HepG2 (cell line): ENCODE measurements around the gene ZCCHC3. TPM values are rescaled to one million over a fixed set of nuclear protein-coding genes. Genes with fewer than 3 reads are reported as not detected.

Experiments
- CEBPZ ChIP-seq: IDR thresholded peaks from 2 replicates; pipeline ENCODE4 v1.6.1; 2012; ENCODE audit warnings: low read length, improper control_type of control experiment
- ERF ChIP-seq: IDR thresholded peaks from 2 replicates; pipeline ENCODE4 v1.6.1; 2018; ENCODE audit warnings: missing biosample characterization, missing genetic modification reagents
- FOXJ3 ChIP-seq: sonication (generic); formaldehyde crosslinking; IDR thresholded peaks from 2 replicates; pipeline ENCODE4 v1.4.0; 2020; ENCODE audit warnings: missing genetic modification reagents, mild to moderate bottlenecking, borderline replicate concordance
- FOXK1 ChIP-seq: sonication (generic); formaldehyde crosslinking; IDR thresholded peaks from 2 replicates; pipeline ENCODE4 v1.4.0; 2020; ENCODE audit warnings: low read depth, missing genetic modification reagents, borderline replicate concordance
- IRF1 ChIP-seq: sonication (generic); formaldehyde crosslinking; IDR thresholded peaks from 2 replicates; pipeline ENCODE4 v1.4.0; 2020; ENCODE audit warnings: low read depth, mild to moderate bottlenecking, missing genetic modification reagents
- JDP2 ChIP-seq: sonication (generic); formaldehyde crosslinking; IDR thresholded peaks from 2 replicates; pipeline ENCODE4 v1.8.1; 2022; ENCODE audit warnings: missing genetic modification reagents, borderline replicate concordance
- PHF8 ChIP-seq: sonication (generic); formaldehyde crosslinking; IDR thresholded peaks from 2 replicates; pipeline ENCODE4 v1.5.0; 2020; ENCODE audit warnings: missing genetic modification reagents
- POGK ChIP-seq: sonication (generic); formaldehyde crosslinking; conservative IDR thresholded peaks from 2 replicates; pipeline ENCODE4 v1.8.0; 2022; ENCODE audit warnings: mild to moderate bottlenecking, moderate library complexity, missing genetic modification reagents
- RBM22 ChIP-seq: fragments of 200-400 bp; formaldehyde crosslinking; optimal IDR thresholded peaks from 2 replicates; pipeline ENCODE3; 2017; ENCODE audit warnings: mild to moderate bottlenecking, low read length, moderate library complexity
- RCOR2 ChIP-seq: IDR thresholded peaks from 2 replicates; pipeline ENCODE4 v1.6.1; 2016; ENCODE audit warnings: missing biosample characterization, missing genetic modification reagents
- SOX5 ChIP-seq: IDR thresholded peaks from 2 replicates; pipeline ENCODE4 v1.6.1; 2016; ENCODE audit warnings: borderline replicate concordance
- SRSF4 ChIP-seq: fragments of 200-400 bp; formaldehyde crosslinking; IDR thresholded peaks from one replicate; pipeline ENCODE4 v1.6.1; 2018; ENCODE audit warnings: mild to moderate bottlenecking, low read depth, low read length, moderate library complexity; ENCODE audit not compliant: poor library complexity, severe bottlenecking
- U2AF2 ChIP-seq: fragments of 200-400 bp; formaldehyde crosslinking; IDR thresholded peaks from 2 replicates; pipeline ENCODE4 v1.6.1; 2017; ENCODE audit warnings: low read depth, mild to moderate bottlenecking, low read length
- ZFX ChIP-seq: sonication (generic); formaldehyde crosslinking; IDR thresholded peaks from 2 replicates; pipeline ENCODE4 v1.4.0; 2020; ENCODE audit warnings: mild to moderate bottlenecking, low read depth, missing genetic modification reagents, moderate library complexity
- ZNF225 ChIP-seq: sonication (generic); formaldehyde crosslinking; IDR thresholded peaks from 2 replicates; pipeline ENCODE4 v1.4.0; 2020; ENCODE audit warnings: mild to moderate bottlenecking, missing genetic modification reagents
- ZNF337 ChIP-seq: sonication (generic); formaldehyde crosslinking; IDR thresholded peaks from 2 replicates; pipeline ENCODE4 v1.5.1; 2020; ENCODE audit warnings: missing genetic modification reagents, low read depth, mild to moderate bottlenecking, borderline replicate concordance
- ZNF431 ChIP-seq: sonication (generic); formaldehyde crosslinking; IDR thresholded peaks from 2 replicates; pipeline ENCODE4 v1.9.0; 2022; ENCODE audit warnings: missing genetic modification reagents, low read depth, mild to moderate bottlenecking, borderline replicate concordance
- ZNF597 ChIP-seq: sonication (generic); formaldehyde crosslinking; IDR thresholded peaks from 2 replicates; pipeline ENCODE4 v1.5.0; 2020; ENCODE audit warnings: missing genetic modification reagents
- ZNF713 ChIP-seq: sonication (generic); formaldehyde crosslinking; IDR thresholded peaks from 2 replicates; pipeline ENCODE4 v1.4.0; 2020; ENCODE audit warnings: mild to moderate bottlenecking, missing genetic modification reagents
- ZNF724P ChIP-seq: sonication (generic); formaldehyde crosslinking; IDR thresholded peaks from 2 replicates; pipeline ENCODE4 v1.8.0; 2022; ENCODE audit warnings: missing genetic modification reagents, borderline replicate concordance
- ZNF776 ChIP-seq: sonication (generic); formaldehyde crosslinking; IDR thresholded peaks from 2 replicates; pipeline ENCODE4 v1.4.0; 2020; ENCODE audit warnings: mild to moderate bottlenecking, missing genetic modification reagents
- ZNF780A ChIP-seq: sonication (generic); formaldehyde crosslinking; IDR thresholded peaks from 2 replicates; pipeline ENCODE4 v1.8.0; 2022; ENCODE audit warnings: mild to moderate bottlenecking, missing genetic modification reagents, moderate library complexity
- polyA plus RNA-seq, 8 experiments: library from polyadenylated mRNA; depleted of rRNA in 3 of 8; stranded (reverse) in 7 of 8; unstranded in 1 of 8; fragments of >200 nt; fragmentation: Illumina TruSeq in 4 of 8; extraction: Trizol in 4 of 8; gene quantifications; 2 replicates each; pipeline versions ENCODE4 v1.2.1 to v1.2.3, GENCODE V29; 2011 to 2016; ENCODE audit warnings: low read depth in 4 of 8, missing spikeins in 1 of 8, mixed read lengths in 1 of 8; ENCODE audit not compliant: insufficient read depth in 1 of 8
- total RNA-seq, 5 experiments: library from RNA; depleted of rRNA; stranded (reverse); fragments of >200 nt; fragmentation: Illumina TruSeq; extraction: Trizol; gene quantifications; 2 replicates each; pipeline ENCODE4 v1.2.3, GENCODE V29; 2016; ENCODE audit warnings: low read depth in 1 of 5

The ZCCHC3 gene
- total and polyA plus RNA-seq, 2 of the 13 experiments (the other 11 are each of a cell fraction or from before 2014, with no cell fraction given): 46.6 to 63.0 TPM

- TF ChIP-seq CEBPZ (no peak), ZFX (peak; percentile 88), SOX5 (CRISPR knock-in tag) (peak; percentile 74), PHF8 (CRISPR knock-in tag) (peak; percentile 74), ZNF225 (CRISPR knock-in tag) (peak; percentile 79; the same call in 1 of the 2 replicates), ERF (CRISPR knock-in tag) (peak; percentile 91), ZNF780A (CRISPR knock-in tag) (peak; percentile 94), IRF1 (CRISPR knock-in tag) (no peak; the same call in 1 of the 2 replicates), ZNF431 (CRISPR knock-in tag) (peak; percentile 94), SRSF4 (no peak), JDP2 (CRISPR knock-in tag) (no peak), POGK (CRISPR knock-in tag) (peak; percentile 94), FOXJ3 (CRISPR knock-in tag) (peak; percentile 71), ZNF724P (peak; percentile 91; the same call in 1 of the 2 replicates), ZNF337 (peak; percentile 72; the same call in 1 of the 2 replicates), ZNF713 (CRISPR knock-in tag) (no peak), RBM22 (no peak), ZNF597 (CRISPR knock-in tag) (no peak), FOXK1 (CRISPR knock-in tag) (peak; percentile 75), ZNF776 (CRISPR knock-in tag) (peak; percentile 95), U2AF2 (0 out of 2 replicates have a peak, but pooled peaks have one; percentile 43), RCOR2 (CRISPR knock-in tag) (peak; percentile 74)
Measured at GRCh38 chr20:266596-267562, 30.5 kb upstream of the ZCCHC3 start (continued).
